Activated B cell treated with CpG ODN at 0.5 μM for 24 hours (primary cell): ENCODE measurements around the gene MGP. TPM values are rescaled to one million over a fixed set of nuclear protein-coding genes. Genes with fewer than 3 reads are reported as not detected.
A peak's percentile ranks its signal among the peaks of the same experiment; 100 is the strongest.

Source experiments
- ATAC-seq: fragments of 200-7000 bp; cut with Tn5 transposase; one replicate; pipeline ENCODE4 v1.10.0; 2021; ENCODE audit warnings: low read depth, mild to moderate bottlenecking, moderate library complexity
- CTCF ChIA-PET: fragments of 350-600 bp; sonication (Branson Sonifier 250); formaldehyde crosslinking; loops from one replicate; lab custom pipeline; 2021; ENCODE audit warnings: antibody characterized with exemption; lab: Charles Lee
- POLR2A ChIA-PET: fragments of 350-600 bp; sonication (Branson Sonifier 250); formaldehyde crosslinking; loops from one replicate; lab custom pipeline; 2021; ENCODE audit warnings: antibody characterized with exemption; lab: Charles Lee
- DNase-seq: peaks from one replicate; pipeline ENCODE4 v3.0.0; 2022
- H3K27ac Mint-ChIP-seq: one replicate; pipeline ENCODE4 v1.8.0; 2020; ENCODE audit warnings: mixed read lengths
- H3K27me3 Mint-ChIP-seq: one replicate; pipeline ENCODE4 v1.8.0; 2021; ENCODE audit warnings: mixed read lengths
- H3K36me3 Mint-ChIP-seq: one replicate; pipeline ENCODE4 v1.8.0; 2021; ENCODE audit warnings: low read depth, mixed read lengths
- H3K4me1 Mint-ChIP-seq: one replicate; pipeline ENCODE4 v1.8.0; 2021; ENCODE audit warnings: mixed read lengths
- H3K4me3 Mint-ChIP-seq: one replicate; pipeline ENCODE4 v1.8.0; 2020; ENCODE audit warnings: mild to moderate bottlenecking, mixed read lengths
- H3K9me3 Mint-ChIP-seq: one replicate; pipeline ENCODE4 v1.8.0; 2020; ENCODE audit warnings: mixed read lengths
- intact Hi-C: fragments of 100-400 bp; cut with micrococcal nuclease; formaldehyde crosslinking; loops from one replicate; pipeline ENCODE4 v1.15.1; 2024
- total RNA-seq: library from RNA; stranded (reverse); gene quantifications from 2 replicates; pipeline ENCODE4 v1.2.3, GENCODE V29; 2022
- TF ChIP-seq, protein P1 (sequence below): fragments of 200-600 bp; IDR thresholded peaks from one replicate; pipeline ENCODE4 v1.8.0; 2022; ENCODE audit warnings: antibody characterized with exemption, mild to moderate bottlenecking

Gene MGP
- total RNA-seq, 1 donor from 2014 or later = not detected

DNA sequence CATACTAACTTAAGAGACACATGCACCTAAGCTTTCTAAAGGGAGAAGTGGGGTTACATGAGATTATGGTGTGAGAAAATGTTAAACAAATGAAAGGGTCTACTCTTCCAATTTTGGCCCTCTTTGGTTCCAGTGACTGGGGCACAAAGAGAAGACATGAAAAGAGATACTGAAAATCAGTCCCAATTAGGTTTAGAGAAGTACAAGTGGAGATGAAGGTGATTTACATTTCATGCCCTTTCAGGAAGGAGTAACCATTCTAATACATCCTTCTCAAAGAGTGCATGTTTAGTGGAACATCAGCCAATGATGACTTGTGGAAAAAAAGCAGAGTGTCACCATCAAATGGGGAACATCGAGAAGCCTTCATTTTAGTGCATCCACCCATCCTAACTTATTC is 14.4 kb downstream of the MGP start:
- TF ChIP-seq, protein P1, sequence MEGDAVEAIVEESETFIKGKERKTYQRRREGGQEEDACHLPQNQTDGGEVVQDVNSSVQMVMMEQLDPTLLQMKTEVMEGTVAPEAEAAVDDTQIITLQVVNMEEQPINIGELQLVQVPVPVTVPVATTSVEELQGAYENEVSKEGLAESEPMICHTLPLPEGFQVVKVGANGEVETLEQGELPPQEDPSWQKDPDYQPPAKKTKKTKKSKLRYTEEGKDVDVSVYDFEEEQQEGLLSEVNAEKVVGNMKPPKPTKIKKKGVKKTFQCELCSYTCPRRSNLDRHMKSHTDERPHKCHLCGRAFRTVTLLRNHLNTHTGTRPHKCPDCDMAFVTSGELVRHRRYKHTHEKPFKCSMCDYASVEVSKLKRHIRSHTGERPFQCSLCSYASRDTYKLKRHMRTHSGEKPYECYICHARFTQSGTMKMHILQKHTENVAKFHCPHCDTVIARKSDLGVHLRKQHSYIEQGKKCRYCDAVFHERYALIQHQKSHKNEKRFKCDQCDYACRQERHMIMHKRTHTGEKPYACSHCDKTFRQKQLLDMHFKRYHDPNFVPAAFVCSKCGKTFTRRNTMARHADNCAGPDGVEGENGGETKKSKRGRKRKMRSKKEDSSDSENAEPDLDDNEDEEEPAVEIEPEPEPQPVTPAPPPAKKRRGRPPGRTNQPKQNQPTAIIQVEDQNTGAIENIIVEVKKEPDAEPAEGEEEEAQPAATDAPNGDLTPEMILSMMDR = no peak
- Mint-ChIP-seq H3K9me3 (no peaks in the 10 kb centered on the region), H3K4me3 (no peak overlapping the region), H3K36me3 (no peaks in the 10 kb centered on the region), H3K4me1 (no peaks in the 10 kb centered on the region), H3K27me3 (peaks cover 5% of the 10 kb centered on the region), H3K27ac (no peak overlapping the region)
- intact Hi-C loops = no loop called here
- POLR2A ChIA-PET = no interaction called here
- no peak for ATAC-seq
- CTCF ChIA-PET = no interaction called here
- DNase-seq = no peak

DNA sequence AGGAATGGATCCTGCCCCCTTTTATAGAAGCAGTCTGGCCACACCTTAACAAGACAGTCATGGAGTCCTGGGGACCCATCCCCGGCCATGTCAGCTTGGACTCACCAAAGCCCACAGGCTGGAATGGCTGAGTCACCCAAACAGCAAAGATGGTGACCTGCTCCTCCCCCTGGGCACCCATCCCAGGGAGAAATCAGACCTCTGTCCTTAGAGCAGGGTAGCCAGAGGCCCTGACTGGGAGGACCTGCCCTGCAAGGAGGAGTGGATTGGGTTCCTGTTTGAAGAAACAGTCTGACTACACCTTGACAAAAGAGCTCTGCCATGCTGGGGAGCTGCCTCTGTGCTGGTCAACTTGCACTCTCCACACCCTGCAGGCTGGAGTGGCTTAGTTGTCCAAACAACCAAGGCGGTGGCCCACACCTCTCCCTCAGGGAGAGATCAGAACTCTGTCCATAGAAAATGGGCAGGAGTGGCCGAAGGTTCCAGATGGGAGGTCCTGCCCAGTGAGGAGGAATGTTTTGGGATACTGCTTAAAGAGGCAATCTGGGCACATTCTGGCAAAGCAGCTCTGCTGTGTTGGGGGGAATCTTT is 16.6 kb downstream of the MGP start:
- intact Hi-C loops = no loop called here
- no peaks in the 10 kb centered on the region for H3K4me1 Mint-ChIP-seq
- H3K9me3 Mint-ChIP-seq = peaks cover 2% of the 10 kb centered on the region
- POLR2A ChIA-PET = no interaction called here
- H3K27ac Mint-ChIP-seq = no peak overlapping the region
- H3K4me3 Mint-ChIP-seq = no peak overlapping the region
- H3K36me3 Mint-ChIP-seq = no peaks in the 10 kb centered on the region
- TF ChIP-seq, protein P1 = no peak
- CTCF ChIA-PET = no interaction called here
- DNase-seq (no peak), ATAC-seq (no peak)
- peaks cover 7% of the 10 kb centered on the region for H3K27me3 Mint-ChIP-seq

DNA sequence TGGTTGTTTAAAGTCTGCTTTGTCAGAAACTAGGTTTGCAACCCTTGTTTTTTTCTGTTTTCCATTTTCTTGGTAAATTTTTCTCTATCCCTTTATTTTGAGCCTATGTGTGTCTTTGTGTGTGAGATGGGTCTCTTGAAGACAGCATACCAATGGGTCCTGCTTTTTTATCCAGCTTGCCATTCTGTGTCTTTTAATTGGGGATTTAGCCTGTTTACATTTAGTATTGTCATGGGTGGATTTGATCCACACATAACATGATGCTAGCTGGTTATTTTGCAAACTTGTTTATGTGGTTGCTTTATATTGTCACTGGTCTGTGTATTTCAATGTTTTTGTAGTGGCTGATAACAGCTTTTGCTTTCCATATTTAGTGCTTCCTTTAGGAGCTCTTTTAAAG is 25.2 kb downstream of the MGP start:
- Mint-ChIP-seq H3K4me1 (peaks cover 27% of the 10 kb centered on the region), H3K36me3 (peaks cover 7% of the 10 kb centered on the region), H3K4me3 (no peak overlapping the region), H3K27me3 (no peaks in the 10 kb centered on the region), H3K9me3 (peaks cover 16% of the 10 kb centered on the region), H3K27ac (no peak overlapping the region)
- ATAC-seq = no peak
- no peak for DNase-seq
- intact Hi-C loops = no loop called here
- POLR2A ChIA-PET = no interaction called here
- TF ChIP-seq, protein P1 = no peak
- CTCF ChIA-PET = no interaction called here

DNA sequence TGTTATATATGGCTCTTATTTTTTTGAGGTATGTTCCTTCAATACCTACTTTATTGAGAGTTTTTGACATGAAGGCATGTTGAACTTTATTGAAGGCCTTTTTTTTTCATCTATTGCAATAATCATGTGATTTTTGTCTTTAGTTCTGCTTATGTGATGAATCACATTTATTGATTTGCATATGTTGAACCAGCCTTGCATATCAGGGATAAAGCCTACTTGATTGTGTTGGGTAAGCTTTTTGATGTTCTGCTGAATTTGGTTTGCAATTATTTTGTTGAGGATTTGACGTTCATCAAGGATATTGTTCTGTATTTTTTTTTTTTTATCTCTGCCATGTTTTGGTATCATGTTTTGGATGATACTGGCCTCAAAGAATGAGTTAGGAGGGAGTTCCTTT is 27.1 kb downstream of the MGP start:
- Mint-ChIP-seq H3K27me3 (no peaks in the 10 kb centered on the region), H3K4me1 (peaks cover 37% of the 10 kb centered on the region), H3K4me3 (peak overlapping the region; percentile 17), H3K36me3 (peaks cover 7% of the 10 kb centered on the region), H3K9me3 (peaks cover 16% of the 10 kb centered on the region), H3K27ac (peak overlapping the region; percentile 79)
- POLR2A ChIA-PET = interaction anchor here (0.7 to 1.7 kb wide), 4 partner anchors 88 to 127 kb away, joined by 3 to 6 read pairs (median 4); partner anchors contain the start of gene ARHGDIB
- TF ChIP-seq, protein P1 = no peak
- no peak for DNase-seq
- peak; percentile 54 for ATAC-seq
- CTCF ChIA-PET = no interaction called here
- intact Hi-C loops = loop anchor here (2.0 kb wide), 2 partner anchors 16 to 26 kb away; partner anchors contain the start of gene MGP

DNA sequence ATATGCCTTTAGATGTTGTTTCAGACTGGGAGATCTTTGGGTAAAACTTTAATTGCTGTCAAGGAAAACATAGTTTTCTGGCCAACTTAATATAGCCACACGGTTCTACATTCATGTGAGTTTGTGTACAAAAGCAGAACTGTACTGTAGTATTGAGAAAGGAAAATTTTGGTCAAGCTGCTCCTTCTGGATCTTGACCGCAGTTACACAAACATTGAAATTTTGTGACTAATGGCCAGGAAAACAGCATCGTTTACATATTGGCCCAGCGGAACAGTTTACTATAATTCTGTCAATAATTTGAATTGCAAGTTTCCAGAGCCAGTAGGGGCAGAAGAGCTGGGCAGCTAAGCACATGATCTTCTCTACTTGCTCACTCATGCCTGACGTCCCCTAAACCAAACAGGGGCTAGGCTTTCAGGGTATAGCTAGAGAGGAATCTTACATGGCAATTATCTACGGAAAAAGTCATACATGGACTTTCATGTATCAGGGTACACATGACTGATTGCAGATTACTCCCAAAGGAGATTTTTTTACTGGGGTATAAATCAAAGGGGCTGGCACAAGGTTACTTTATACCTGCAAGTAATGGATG is 31.0 kb downstream of the MGP start:
- peaks cover 37% of the 10 kb centered on the region for H3K4me1 Mint-ChIP-seq
- peaks cover 10% of the 10 kb centered on the region for H3K9me3 Mint-ChIP-seq
- peaks cover 7% of the 10 kb centered on the region for H3K36me3 Mint-ChIP-seq
- DNase-seq = no peak
- ATAC-seq = peak; percentile 28
- POLR2A ChIA-PET = interaction anchor here (1.2 kb wide), 1 partner anchor 12 kb away, joined by 4 read pairs; no protein-coding TSS in a partner anchor
- H3K4me3 Mint-ChIP-seq = no peak overlapping the region
- TF ChIP-seq, protein P1 = no peak
- H3K27me3 Mint-ChIP-seq = no peaks in the 10 kb centered on the region
- H3K27ac Mint-ChIP-seq = no peak overlapping the region
- CTCF ChIA-PET = interaction anchor here (2.2 kb wide), 1 partner anchor 9 kb away, joined by 13 read pairs; no protein-coding TSS in a partner anchor
- intact Hi-C loops = no loop called here
